H9 (cell line): ENCODE data around the gene ARHGAP15. TPM values are rescaled to one million over a fixed set of nuclear protein-coding genes. Genes with fewer than 3 reads are reported as not detected.
A peak's percentile ranks its signal among the peaks of the same experiment; 100 is the strongest.

Source experiments
- DNase-seq: peaks from one replicate; pipeline ENCODE4 v3.0.0-alpha.2; 2017
- H2AFZ ChIP-seq: one replicate; pipeline ENCODE4 v1.6.1; 2013; ENCODE audit warnings: mild to moderate bottlenecking, low read length, control low read depth, moderate library complexity
- H2AK5ac ChIP-seq: 2 replicates; pipeline ENCODE4 v1.6.1; 2013; ENCODE audit warnings: low read length, control low read depth, mixed read lengths; ENCODE audit not compliant: insufficient read length
- H2BK120ac ChIP-seq: one replicate; pipeline ENCODE4 v1.6.1; 2013; ENCODE audit warnings: low read depth, mild to moderate bottlenecking, low read length, control low read depth, inconsistent platforms; ENCODE audit not compliant: poor library complexity, severe bottlenecking
- H2BK12ac ChIP-seq: 2 replicates; pipeline ENCODE4 v1.6.1; 2013; ENCODE audit warnings: low read length, control low read depth, mixed read lengths, low read depth; ENCODE audit not compliant: insufficient read length
- H2BK15ac ChIP-seq: 2 replicates; pipeline ENCODE4 v1.6.1; 2013; ENCODE audit warnings: low read depth, low read length, control low read depth
- H2BK20ac ChIP-seq: one replicate; pipeline ENCODE4 v1.6.1; 2013; ENCODE audit warnings: low read depth, mild to moderate bottlenecking, low read length, control low read depth, inconsistent platforms; ENCODE audit not compliant: poor library complexity, severe bottlenecking
- H2BK5ac ChIP-seq: 2 replicates; pipeline ENCODE4 v1.6.1; 2013; ENCODE audit warnings: low read length, control low read depth, mixed read lengths; ENCODE audit not compliant: insufficient read length
- H3K14ac ChIP-seq: 2 replicates; pipeline ENCODE4 v1.6.1; 2013; ENCODE audit warnings: low read length, control low read depth; ENCODE audit not compliant: insufficient read depth
- H3K18ac ChIP-seq: 2 replicates; pipeline ENCODE4 v1.6.1; 2013; ENCODE audit warnings: low read depth, mild to moderate bottlenecking, mixed read lengths, low read length, control low read depth; ENCODE audit not compliant: insufficient read length
- H3K23ac ChIP-seq: 2 replicates; pipeline ENCODE4 v1.6.1; 2013; ENCODE audit warnings: low read length, control low read depth, mixed read lengths, low read depth; ENCODE audit not compliant: insufficient read length
- H3K23me2 ChIP-seq: 2 replicates; pipeline ENCODE4 v1.6.1; 2013; ENCODE audit warnings: low read depth, mild to moderate bottlenecking, mixed read lengths, low read length, control low read depth; ENCODE audit not compliant: insufficient read length, poor library complexity, severe bottlenecking
- H3K27ac ChIP-seq: 2 replicates; pipeline ENCODE4 v1.5.1; 2013; ENCODE audit warnings: low read length, control low read depth, mixed read lengths, low read depth; ENCODE audit not compliant: insufficient read length
- H3K27me3 ChIP-seq: 2 replicates; pipeline ENCODE4 v1.6.1; 2013; ENCODE audit warnings: low read length, control low read depth, inconsistent platforms; ENCODE audit not compliant: insufficient read depth
- H3K4ac ChIP-seq: 2 replicates; pipeline ENCODE4 v1.6.1; 2013; ENCODE audit warnings: low read depth, mild to moderate bottlenecking, control low read depth, inconsistent platforms, low read length, moderate library complexity
- H3K4me1 ChIP-seq: 2 replicates; pipeline ENCODE4 v1.6.1; 2013; ENCODE audit warnings: low read length, control low read depth, inconsistent platforms; ENCODE audit not compliant: insufficient read depth
- H3K4me2 ChIP-seq: 2 replicates; pipeline ENCODE4 v1.6.1; 2013; ENCODE audit warnings: low read length, control low read depth, mixed read lengths; ENCODE audit not compliant: insufficient read length, insufficient read depth
- H3K56ac ChIP-seq: 2 replicates; pipeline ENCODE4 v1.6.1; 2013; ENCODE audit warnings: low read depth, mild to moderate bottlenecking, mixed read lengths, low read length, control low read depth; ENCODE audit not compliant: insufficient read length
- H3K79me1 ChIP-seq: 2 replicates; pipeline ENCODE4 v1.6.1; 2013; ENCODE audit warnings: low read depth, mild to moderate bottlenecking, moderate library complexity, low read length, control low read depth, inconsistent platforms; ENCODE audit not compliant: insufficient read depth, poor library complexity, severe bottlenecking
- H3K79me2 ChIP-seq: 2 replicates; pipeline ENCODE4 v1.6.1; 2013; ENCODE audit warnings: low read length, control low read depth, inconsistent platforms; ENCODE audit not compliant: insufficient read depth
- H3K9ac ChIP-seq: 2 replicates; pipeline ENCODE4 v1.6.1; 2013; ENCODE audit warnings: low read length, control low read depth, mixed read lengths; ENCODE audit not compliant: insufficient read length; ENCODE audit errors: extremely low read depth
- H3K9me3 ChIP-seq: one replicate; pipeline ENCODE4 v1.6.1; 2013; ENCODE audit warnings: low read depth, low read length, inconsistent platforms; ENCODE audit not compliant: control insufficient read depth
- H3T11ph ChIP-seq: one replicate; pipeline ENCODE4 v1.6.1; 2013; ENCODE audit warnings: mild to moderate bottlenecking, low read length, control low read depth, inconsistent platforms
- H4K20me1 ChIP-seq: one replicate; pipeline ENCODE4 v1.6.1; 2013; ENCODE audit not compliant: control insufficient read depth, insufficient read length, insufficient read depth
- H4K5ac ChIP-seq: 2 replicates; pipeline ENCODE4 v1.6.1; 2013; ENCODE audit warnings: low read depth, mild to moderate bottlenecking, mixed read lengths, low read length, control low read depth; ENCODE audit not compliant: insufficient read length
- H4K8ac ChIP-seq: replicated peaks from 2 replicates; pipeline ENCODE4 v1.6.1; 2013; ENCODE audit warnings: low read length, control low read depth, mixed read lengths, low read depth; ENCODE audit not compliant: insufficient read length
- H4K91ac ChIP-seq: 2 replicates; pipeline ENCODE4 v1.6.1; 2013; ENCODE audit warnings: low read depth, mild to moderate bottlenecking, moderate library complexity, mixed read lengths, low read length, control low read depth; ENCODE audit not compliant: insufficient read length
- H3K27ac Mint-ChIP-seq, 3 experiments: 2 replicates in 2 of 3; 3 replicates in 1 of 3; pipeline ENCODE4 v1.8.0; 2020 to 2021; ENCODE audit warnings: mixed read lengths in 3 of 3, mild to moderate bottlenecking in 1 of 3, moderate library complexity in 1 of 3
- H3K27me3 Mint-ChIP-seq: 2 replicates; pipeline ENCODE4 v1.8.0; 2021; ENCODE audit warnings: low read depth, mild to moderate bottlenecking, moderate library complexity, mixed read lengths
- H3K36me3 Mint-ChIP-seq, 3 experiments: 2 replicates in 2 of 3; 3 replicates in 1 of 3; pipeline ENCODE4 v1.8.0; 2020 to 2021; ENCODE audit warnings: low read depth in 3 of 3, mixed read lengths in 3 of 3; ENCODE audit not compliant: insufficient read depth in 1 of 3
- H3K4me1 Mint-ChIP-seq, 2 experiments: 2 replicates each; pipeline ENCODE4 v1.8.0; 2020; ENCODE audit warnings: mixed read lengths in 2 of 2
- H3K4me3 Mint-ChIP-seq, 2 experiments: 2 replicates in 1 of 2; 3 replicates in 1 of 2; pipeline ENCODE4 v1.8.0; 2020 to 2021; ENCODE audit warnings: mild to moderate bottlenecking in 2 of 2, mixed read lengths in 2 of 2, moderate library complexity in 1 of 2
- H3K9me3 Mint-ChIP-seq, 2 experiments: 2 replicates in 1 of 2; 3 replicates in 1 of 2; pipeline ENCODE4 v1.8.0; 2020; ENCODE audit warnings: mild to moderate bottlenecking in 2 of 2, mixed read lengths in 2 of 2, moderate library complexity in 1 of 2
- CTCF ChIP-seq: fragments of 200-600 bp; sonication (generic); conservative IDR thresholded peaks from 3 replicates; pipeline ENCODE4 v1.8.0; 2021; ENCODE audit warnings: antibody characterized with exemption, mild to moderate bottlenecking
- WGBS: extraction: QIAGEN DNeasy Blood & Tissue Kit; methylation state at CpG from one replicate; pipeline ENCODE4 v1.1.7; 2013; ENCODE audit warnings: missing lambda C conversion rate, low lambda C conversion rate, mixed read lengths; ENCODE audit not compliant: insufficient read length; ENCODE audit errors: extremely low coverage; 5-methylcytosine and 5-hydroxymethylcytosine counted together
- total RNA-seq: library from RNA; stranded (reverse); gene quantifications from 2 replicates; pipeline ENCODE4 v1.2.1, GENCODE V29; 2021

ARHGAP15 gene
- total RNA-seq, 1 experiment from 2014 or later = not detected

- Mint-ChIP-seq H3K27me3 (no peaks in the 10 kb centered on the region), H3K36me3 (no peaks in the 10 kb centered on the region), H3K9me3 (no peaks in the 10 kb centered on the region), H3K27ac (no peak overlapping the region), H3K4me3 (no peak overlapping the region), H3K4me1 (no peaks in the 10 kb centered on the region)
- Histone ChIP-seq H2BK120ac (no peak overlapping the region), H3T11ph (no peak overlapping the region), H3K23me2 (no peaks in the 10 kb centered on the region), H3K27ac (no peak overlapping the region), H2BK15ac (no peak overlapping the region), H3K79me1 (no peaks in the 10 kb centered on the region), H3K4ac (no peak overlapping the region), H2AFZ (peak overlapping the region; percentile 4), H3K9ac (no peak overlapping the region), H3K56ac (no peak overlapping the region), H4K5ac (no peak overlapping the region), H2BK5ac (no peak overlapping the region), H2BK20ac (no peak overlapping the region), H4K8ac (no peak overlapping the region), H3K27me3 (no peaks in the 10 kb centered on the region), H3K14ac (no peak overlapping the region), H4K91ac (no peak overlapping the region), H2AK5ac (no peak overlapping the region), H3K9me3 (no peaks in the 10 kb centered on the region), H3K79me2 (no peaks in the 10 kb centered on the region), H3K4me2 (no peak overlapping the region), H3K4me1 (no peaks in the 10 kb centered on the region), H2BK12ac (no peak overlapping the region), H3K18ac (no peak overlapping the region), H3K23ac (no peak overlapping the region), H4K20me1 (no peaks in the 10 kb centered on the region)
- DNase-seq = no peak
- TF ChIP-seq CTCF = no peak
- no CpG with 5 or more reads among the region's 6 CpGs for WGBS
Measured at GRCh38 chr2:143442193-143442592, 313.0 kb downstream of the ARHGAP15 start.
